Stimulated activated CD8-positive, alpha-beta memory T cell treated with anti-CD3 and anti-CD28 coated beads, Interleukin-15, amount 100 ng/mL, for 24 hours (primary cell): Measurements from ENCODE around the gene MIOX.
A peak's percentile ranks its signal among the peaks of the same experiment; 100 is the strongest.

Experiments used
- DNase-seq: peaks from one replicate; pipeline ENCODE4 v3.0.0-alpha.2; 2020; ENCODE audit warnings: low read depth

MIOX gene

GRCh38 chr22:50490531-50491308 lies 4.1 kb downstream of the MIOX start:
- no peak for DNase-seq

- DNase-seq: no peak
These were observed 10.4 kb downstream of the MIOX start for GRCh38 chr22:50497093-50497492.

- no peak for DNase-seq
These were observed 11.7 kb downstream of the MIOX start for GRCh38 chr22:50498322-50498890.

GRCh38 chr22:50500452-50500851 lies 13.8 kb downstream of the MIOX start:
- no peak for DNase-seq

GRCh38 chr22:50502096-50502495 lies 15.4 kb downstream of the MIOX start:
- no peak for DNase-seq

- DNase-seq: no peak
These were observed 16.2 kb downstream of the MIOX start for GRCh38 chr22:50502628-50503474.

GRCh38 chr22:50503475-50504145 lies 17.0 kb downstream of the MIOX start:
- DNase-seq: no peak

GRCh38 chr22:50504369-50505211 lies 17.9 kb downstream of the MIOX start:
- DNase-seq: no peak

GRCh38 chr22:50505276-50505775 lies 18.7 kb downstream of the MIOX start:
- DNase-seq: no peak

GRCh38 chr22:50505776-50506610 lies 19.3 kb downstream of the MIOX start:
- no peak for DNase-seq

- no peak for DNase-seq
These were observed 20.2 kb downstream of the MIOX start for GRCh38 chr22:50506611-50507420.

GRCh38 chr22:50507421-50507990 lies 20.8 kb downstream of the MIOX start, which contains the start of gene LMF2:
Gene LMF2 (minus strand): TSS chr22:50507702. CDS start chr22:50507675, 27 bp downstream.
- DNase-seq: peak; percentile 86

- DNase-seq: peak; percentile 99
These were observed 21.6 kb downstream of the MIOX start, which contains the start of gene NCAPH2 for GRCh38 chr22:50507991-50508884. Gene NCAPH2 (plus strand): TSS chr22:50508224. CDS start chr22:50508338, 114 bp downstream.

GRCh38 chr22:50508897-50509296 lies 22.2 kb downstream of the MIOX start:
- DNase-seq: no peak

- DNase-seq: no peak
These were observed 26.5 kb downstream of the MIOX start for GRCh38 chr22:50513175-50513574.

- DNase-seq: no peak
These were observed 29.4 kb downstream of the MIOX start for GRCh38 chr22:50516068-50516467.

GRCh38 chr22:50516891-50517290 lies 30.2 kb downstream of the MIOX start:
- DNase-seq: no peak
